BJ (cell line): ENCODE data around the gene GPR158. TPM values are rescaled to one million over a fixed set of nuclear protein-coding genes. Genes with fewer than 3 reads are reported as not detected.

Experiments used
- CTCF ChIA-PET: fragments of 350-600 bp; formaldehyde crosslinking; extraction: SDS; loops from one replicate; lab custom pipeline; 2021; ENCODE audit warnings: antibody characterized with exemption, inconsistent platforms; lab: Yijun Ruan, JAX
- POLR2A ChIA-PET: fragments of 300-600 bp; sonication (Branson Sonifier 250); formaldehyde crosslinking; extraction: SDS; loops from one replicate; lab custom pipeline; 2021; ENCODE audit warnings: antibody characterized with exemption; lab: Charles Lee
- DNase-seq: peaks from one replicate; pipeline ENCODE4 v3.0.0-alpha.2; 2011; ENCODE audit warnings: low read depth
- H3K27me3 ChIP-seq: 2 replicates; pipeline ENCODE4 v1.6.0; 2011; ENCODE audit warnings: low read length; ENCODE audit not compliant: control insufficient read depth, insufficient read depth
- H3K36me3 ChIP-seq: 2 replicates; pipeline ENCODE4 v1.5.1; 2011; ENCODE audit warnings: low read length; ENCODE audit not compliant: control insufficient read depth, insufficient read depth
- H3K4me3 ChIP-seq: 2 replicates; pipeline ENCODE4 v1.5.1; 2011; ENCODE audit warnings: low read depth, mild to moderate bottlenecking, control low read depth, low read length
- CTCF ChIP-seq: IDR thresholded peaks from 2 replicates; pipeline ENCODE4 v1.5.1; 2011; ENCODE audit warnings: low read depth, mild to moderate bottlenecking, control low read depth, inconsistent platforms, low read length, moderate library complexity; ENCODE audit not compliant: insufficient read depth
- polyA plus RNA-seq: library from polyadenylated mRNA; depleted of rRNA; stranded (reverse); fragments of >200 nt; gene quantifications from 2 replicates; pipeline ENCODE4 v1.2.3, GENCODE V29; 2011

The GPR158 gene
- polyA plus RNA-seq, 1 experiment = 0.01 TPM

DNA sequence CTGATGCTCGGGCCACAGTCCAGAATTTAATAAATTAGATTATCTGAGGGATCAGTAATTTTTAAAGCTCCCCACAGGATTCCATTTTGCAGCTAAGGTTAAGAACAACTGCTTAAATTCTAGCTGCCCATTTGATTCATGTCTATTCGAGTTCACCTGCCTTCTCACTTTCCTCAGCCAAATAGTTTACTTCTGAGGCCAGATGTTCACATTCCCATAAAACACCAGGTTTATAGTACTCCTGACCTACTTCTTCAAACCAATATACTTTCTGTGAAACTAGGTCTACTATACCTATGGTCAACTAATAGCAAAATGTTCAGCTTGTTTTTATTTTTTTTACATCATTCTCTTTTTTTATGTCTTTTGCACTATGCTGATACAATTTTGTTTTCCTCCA is 86.3 kb downstream of the GPR158 start:
- POLR2A ChIA-PET = no interaction called here
- CTCF ChIA-PET = no interaction called here
- Histone ChIP-seq H3K27me3 (no peaks in the 10 kb centered on the region), H3K36me3 (no peaks in the 10 kb centered on the region), H3K4me3 (no peak overlapping the region)
- no peak for TF ChIP-seq CTCF
- no peak for DNase-seq

GRCh38 chr10:25261558-25261957 is 86.8 kb downstream of the GPR158 start:
- Histone ChIP-seq H3K27me3 (no peaks in the 10 kb centered on the region), H3K36me3 (no peaks in the 10 kb centered on the region), H3K4me3 (no peak overlapping the region)
- DNase-seq = no peak
- ChIA-PET CTCF (no interaction called here), POLR2A (no interaction called here)
- TF ChIP-seq CTCF = no peak

DNA sequence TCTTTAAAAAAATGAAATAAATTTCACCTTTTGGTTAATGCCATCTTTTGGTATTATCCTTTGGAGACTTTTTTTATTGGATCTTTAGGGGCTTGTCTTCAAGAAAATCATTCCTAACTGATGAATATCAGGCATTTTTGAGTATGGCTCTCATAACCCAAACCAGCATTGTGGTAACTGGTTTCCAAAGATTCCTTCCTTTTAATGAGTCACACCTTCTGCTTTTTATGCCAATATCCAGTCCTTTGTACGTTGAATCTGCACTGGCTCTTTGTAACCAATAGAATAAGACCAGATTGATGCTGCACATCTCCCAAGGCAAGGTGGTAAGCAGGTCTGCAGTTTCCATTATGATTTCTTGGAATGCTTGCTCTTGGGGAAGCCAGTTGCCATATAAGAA is 89.1 kb downstream of the GPR158 start:
- no peaks in the 10 kb centered on the region for H3K27me3 ChIP-seq
- POLR2A ChIA-PET = no interaction called here
- H3K4me3 ChIP-seq = no peak overlapping the region
- no peaks in the 10 kb centered on the region for H3K36me3 ChIP-seq
- CTCF ChIA-PET = no interaction called here
- no peak for DNase-seq
- no peak for TF ChIP-seq CTCF

DNA sequence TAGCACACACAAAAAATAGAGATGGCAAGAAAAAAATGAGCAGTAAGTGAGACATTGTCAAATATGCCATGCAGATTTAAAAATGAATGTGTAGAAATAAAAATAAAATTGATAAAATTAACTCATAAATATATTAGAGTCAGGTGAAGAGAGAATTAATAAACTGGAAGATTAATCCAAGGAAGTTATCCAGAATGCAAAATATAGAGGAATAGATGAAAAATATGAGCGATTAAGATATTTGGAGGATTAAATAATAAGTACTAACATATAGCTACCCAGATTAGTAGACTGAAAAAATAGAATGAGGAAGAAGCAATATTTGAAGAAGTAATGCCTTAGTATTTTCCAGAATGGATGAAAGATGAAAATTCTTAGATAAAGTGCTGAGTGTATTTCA is 103.4 kb downstream of the GPR158 start:
- no peak for TF ChIP-seq CTCF
- no peaks in the 10 kb centered on the region for H3K36me3 ChIP-seq
- CTCF ChIA-PET = no interaction called here

DNA sequence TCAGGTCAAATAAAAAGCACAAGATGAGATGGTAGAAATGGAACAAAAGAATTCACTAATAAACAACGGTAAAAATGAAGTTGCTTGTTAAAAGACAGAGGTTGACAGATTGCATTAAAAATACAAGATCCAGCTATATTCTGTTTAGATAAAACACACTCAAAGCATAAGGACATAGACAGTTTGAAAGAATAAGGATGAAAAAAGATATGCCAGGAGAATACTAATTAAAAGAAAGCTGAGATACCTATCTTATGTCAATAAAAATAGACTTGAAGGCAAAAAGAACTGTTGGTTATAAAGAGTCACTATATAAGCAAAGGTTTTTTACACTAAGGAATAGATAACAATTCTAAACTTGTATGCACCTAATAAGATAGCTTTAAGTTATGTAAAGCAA is 105.3 kb downstream of the GPR158 start:
- POLR2A ChIA-PET = no interaction called here
- no peaks in the 10 kb centered on the region for H3K27me3 ChIP-seq
- CTCF ChIA-PET = no interaction called here
- no peak for TF ChIP-seq CTCF
- H3K4me3 ChIP-seq = no peak overlapping the region
- no peak for DNase-seq
- H3K36me3 ChIP-seq = no peaks in the 10 kb centered on the region

More for the DNA sequence above, 103.4 kb downstream of the GPR158 start:
- POLR2A ChIA-PET = no interaction called here
- DNase-seq = no peak
- Histone ChIP-seq H3K27me3 (no peaks in the 10 kb centered on the region), H3K4me3 (no peak overlapping the region)
